Endothelial cell of umbilical vein (primary cell): ENCODE results near the gene SEMA4D. TPM values are rescaled to one million over a fixed set of nuclear protein-coding genes. Genes with fewer than 3 reads are reported as not detected.

ENCODE experiments used
- BruUV-seq: library from RNA; stranded (reverse); fragments of 400-500 nt; replicated peaks from 2 replicates; lab custom pipeline; 2021; lab: Mats Ljungman, UMichigan
- CTCF ChIA-PET: fragments of 300-600, 350-600 bp; sonication (Branson Sonifier 250); formaldehyde crosslinking; loops from one replicate; lab custom pipeline; 2021; ENCODE audit warnings: antibody characterized with exemption, inconsistent platforms; lab: Charles Lee
- POLR2A ChIA-PET: fragments of 300-600, 350-600 bp; sonication (Branson Sonifier 250); formaldehyde crosslinking; loops from one replicate; lab custom pipeline; 2021; ENCODE audit warnings: antibody characterized with exemption, inconsistent platforms; lab: Charles Lee
- DNase-seq: peaks from one replicate; pipeline ENCODE4 v3.0.0-alpha.2; 2011; ENCODE audit warnings: low read depth, low spot score
- FAIRE-seq: peaks from 2 replicates; lab custom pipeline; 2011; peaks lifted over from hg19 to GRCh38; lab: Jason Lieb, UNC
- H2AFZ ChIP-seq: 2 replicates; pipeline ENCODE4 v1.6.0; 2012; ENCODE audit warnings: low read depth, low read length, control low read depth, inconsistent platforms
- H3K27ac ChIP-seq: 2 replicates; pipeline ENCODE4 v1.5.1; 2011; ENCODE audit warnings: low read depth, mild to moderate bottlenecking, control low read depth, low read length, moderate library complexity; ENCODE audit not compliant: insufficient read depth
- H3K27me3 ChIP-seq, 2 experiments: 2 replicates each; pipeline versions ENCODE4 v1.6.0 to v1.6.1; 2011; ENCODE audit warnings: low read length in 2 of 2, mixed read lengths in 1 of 2; ENCODE audit not compliant: control insufficient read depth in 2 of 2, insufficient read depth in 2 of 2
- H3K36me3 ChIP-seq, 2 experiments: 2 replicates in 1 of 2; 3 replicates in 1 of 2; pipeline ENCODE4 v1.5.1; 2011; ENCODE audit warnings: low read length in 2 of 2, mild to moderate bottlenecking in 1 of 2, moderate library complexity in 1 of 2; ENCODE audit not compliant: control insufficient read depth in 2 of 2, insufficient read depth in 2 of 2; ENCODE audit errors: extremely low read depth in 1 of 2
- H3K4me1 ChIP-seq: 3 replicates; pipeline ENCODE4 v1.5.1; 2011; ENCODE audit warnings: mild to moderate bottlenecking, low read length; ENCODE audit not compliant: control insufficient read depth, insufficient read depth; ENCODE audit errors: extremely low read depth
- H3K4me2 ChIP-seq: 2 replicates; pipeline ENCODE4 v1.6.1; 2011; ENCODE audit warnings: low read length, control low read depth, mixed read lengths; ENCODE audit not compliant: insufficient read depth
- H3K4me3 ChIP-seq, 3 experiments: fragments of 200-600 bp in 1 of 3; sonication (generic), shearing (Covaris generic) in 1 of 3; replicated peaks in 1 of 3; 2 replicates each; pipeline ENCODE4 v1.5.1; 2011 to 2016; ENCODE audit warnings: control low read depth in 3 of 3, low read length in 3 of 3, mild to moderate bottlenecking in 2 of 3, inconsistent platforms in 1 of 3, low read depth in 1 of 3, moderate library complexity in 1 of 3; ENCODE audit not compliant: insufficient read depth in 1 of 3
- H3K79me2 ChIP-seq: 2 replicates; pipeline ENCODE4 v1.6.0; 2012; ENCODE audit warnings: low read length, inconsistent platforms; ENCODE audit not compliant: control insufficient read depth, insufficient read depth
- H3K9ac ChIP-seq: replicated peaks from 2 replicates; pipeline ENCODE3; 2011; ENCODE audit warnings: low read length, control low read depth; ENCODE audit not compliant: insufficient read depth; ENCODE audit errors: extremely low read depth
- H3K9me1 ChIP-seq: replicated peaks from 3 replicates; pipeline ENCODE4 v1.6.0; 2011; ENCODE audit warnings: mild to moderate bottlenecking, low read length; ENCODE audit not compliant: control insufficient read depth, insufficient read depth; ENCODE audit errors: extremely low read depth
- H3K9me3 ChIP-seq: replicated peaks from 2 replicates; pipeline ENCODE4 v1.5.1; 2012; ENCODE audit warnings: low read length, inconsistent platforms; ENCODE audit not compliant: control insufficient read depth, insufficient read depth
- H4K20me1 ChIP-seq: replicated peaks from 2 replicates; pipeline ENCODE3; 2011; ENCODE audit warnings: mild to moderate bottlenecking, low read length; ENCODE audit not compliant: control insufficient read depth, insufficient read depth; ENCODE audit errors: extremely low read depth
- CTCF ChIP-seq, 2 donors: IDR thresholded peaks; 1 replicate in 1 of 2; 2 replicates in 1 of 2; pipeline ENCODE4 v1.5.1; 2011; ENCODE audit warnings: low read length in 2 of 2, mild to moderate bottlenecking in 2 of 2, moderate library complexity in 2 of 2, control low read depth in 1 of 2, inconsistent platforms in 1 of 2, low read depth in 1 of 2; ENCODE audit not compliant: insufficient read depth in 1 of 2; ENCODE audit errors: extremely low read depth in 1 of 2
- EZH2 ChIP-seq: IDR thresholded peaks from 2 replicates; pipeline ENCODE4 v1.6.1; 2012; ENCODE audit warnings: borderline replicate concordance, low read depth, mild to moderate bottlenecking, moderate library complexity, low read length, inconsistent platforms; ENCODE audit not compliant: severe bottlenecking
- FOS ChIP-seq: IDR thresholded peaks from 2 replicates; pipeline ENCODE4 v1.6.1; 2011; ENCODE audit warnings: mild to moderate bottlenecking, low read length, moderate library complexity, borderline replicate concordance; ENCODE audit not compliant: insufficient read depth
- GATA2 ChIP-seq: IDR thresholded peaks from 2 replicates; pipeline ENCODE4 v1.7.0; 2011; ENCODE audit warnings: low read depth, mild to moderate bottlenecking, moderate library complexity, mixed read lengths, low read length; ENCODE audit not compliant: insufficient read length, insufficient read depth
- JUN ChIP-seq: IDR thresholded peaks from 2 replicates; pipeline ENCODE4 v1.6.1; 2011; ENCODE audit warnings: borderline replicate concordance, low read depth; ENCODE audit not compliant: insufficient read length, insufficient read depth
- MAX ChIP-seq: IDR thresholded peaks from 2 replicates; pipeline ENCODE4 v1.6.1; 2011; ENCODE audit not compliant: insufficient read depth, insufficient read length
- MYC ChIP-seq: IDR thresholded peaks from one replicate; pipeline ENCODE4 v1.6.1; 2011; ENCODE audit warnings: mild to moderate bottlenecking, low read depth, low read length
- POLR2A ChIP-seq: IDR thresholded peaks from 2 replicates; pipeline ENCODE4 v1.6.1; 2012; ENCODE audit warnings: low read depth, mild to moderate bottlenecking, control low read depth, low read length
- POLR2AphosphoS5 ChIP-seq: IDR thresholded peaks from 2 replicates; pipeline ENCODE4 v1.6.1; 2012; ENCODE audit warnings: low read depth, mild to moderate bottlenecking, control low read depth, low read length, moderate library complexity; ENCODE audit not compliant: insufficient read depth
- dilution Hi-C: fragments of 300-500 bp; cut with MboI; formaldehyde crosslinking; loops from one replicate; pipeline ENCODE4 v1.15.0; 2019; ENCODE audit warnings: low sequenced_read_pairs; ENCODE audit not compliant: extremely low pct_ligation_motif_present
- intact Hi-C: fragments of 100-400 bp; cut with micrococcal nuclease; formaldehyde crosslinking; loops from one replicate; pipeline ENCODE4 v1.10.0; 2022
- polyA plus RNA-seq, 4 experiments: library from polyadenylated mRNA; depleted of rRNA in 3 of 4; stranded (reverse) in 3 of 4; unstranded in 1 of 4; fragments of >200 nt; gene quantifications; 2 replicates each; pipeline versions ENCODE4 v1.2.1 to v1.2.3, GENCODE V29; 2011 to 2012; ENCODE audit warnings: missing spikeins in 1 of 4
- total RNA-seq: library from RNA; stranded (reverse); gene quantifications from 2 replicates; pipeline ENCODE4 v1.2.3, GENCODE V29; 2021

Gene SEMA4D
- total and polyA plus RNA-seq, 2 donors (not counting 3 experiments of a cell fraction or from before 2014, with no cell fraction given): 3.9 to 15.7 TPM

GRCh38 chr9:89374176-89374575, 123.7 kb downstream of the SEMA4D start:
- dilution Hi-C loops: no loop called here

More at GRCh38 chr9:89374176-89374575, 123.7 kb downstream of the SEMA4D start:
- ChIA-PET POLR2A (no interaction called here), CTCF (interaction anchor here (3.1 kb wide), 1 partner anchor 174 kb away, joined by 34 read pairs; no protein-coding TSS in a partner anchor)
- H4K20me1 ChIP-seq: no peaks in the 10 kb centered on the region
- H3K9me3 ChIP-seq: no peaks in the 10 kb centered on the region
- no peak for FAIRE-seq
- H3K27me3 ChIP-seq: no peaks in the 10 kb centered on the region
- H3K9ac ChIP-seq: no peak overlapping the region
- no peaks in the 10 kb centered on the region for H3K9me1 ChIP-seq
- no peaks in the 10 kb centered on the region for H3K36me3 ChIP-seq
- intact Hi-C loops: no loop called here
- no peak for DNase-seq
- no peak overlapping the region for H3K27ac ChIP-seq
- TF ChIP-seq FOS (no peak), POLR2A (no peak), CTCF (IDR thresholded peaks at IDR 0.05; ENCODE audit: extremely low read depth in 1 of 2, insufficient read depth in 1 of 2, low read depth in 1 of 2, low read length in 2 of 2) (no peak), JUN (no peak), POLR2AphosphoS5 (no peak), GATA2 (no peak), MAX (no peak), EZH2 (no peak), MYC (no peak)
- H3K79me2 ChIP-seq: no peaks in the 10 kb centered on the region
- H2AFZ ChIP-seq: no peak overlapping the region
- H3K4me3 ChIP-seq: no peak overlapping the region
- no TSS peak for BruUV-seq
- no peaks in the 10 kb centered on the region for H3K4me1 ChIP-seq
- H3K4me2 ChIP-seq: no peak overlapping the region
